Kidney (tissue), 14 donors: ENCODE data around the gene AXDND1. TPM values are rescaled to one million over a fixed set of nuclear protein-coding genes. Genes with fewer than 3 reads are reported as not detected.

Experiments
- DNase-seq, 5 donors: peaks; one replicate each; pipeline ENCODE4 v3.0.0-alpha.2; 2013 to 2020
- FAIRE-seq: peaks from 2 replicates; lab custom pipeline; 2012; peaks lifted over from hg19 to GRCh38; lab: Jason Lieb, UNC
- H3K27ac ChIP-seq, 2 donors: one replicate each; pipeline ENCODE4 v1.7.0; 2013; ENCODE audit warnings: low read depth in 2 of 2, low read length in 2 of 2, inconsistent platforms in 1 of 2
- H3K27me3 ChIP-seq: one replicate; pipeline ENCODE4 v1.7.1; 2013; ENCODE audit warnings: low read length, inconsistent platforms; ENCODE audit not compliant: control insufficient read depth, insufficient read depth
- H3K36me3 ChIP-seq, 3 donors: one replicate each; pipeline versions ENCODE4 v1.7.0 to v1.7.1; 2013; ENCODE audit warnings: low read length in 3 of 3, control low read depth in 1 of 3, inconsistent platforms in 1 of 3; ENCODE audit not compliant: insufficient read depth in 3 of 3, control insufficient read depth in 2 of 3
- H3K4me1 ChIP-seq, 3 donors: one replicate each; pipeline versions ENCODE4 v1.7.0 to v1.7.1; 2013; ENCODE audit warnings: low read length in 3 of 3, inconsistent platforms in 1 of 3, low read depth in 1 of 3; ENCODE audit not compliant: control insufficient read depth in 2 of 3, insufficient read depth in 2 of 3
- H3K4me3 ChIP-seq, 3 donors: one replicate each; pipeline versions ENCODE4 v1.7.0 to v1.8.1; 2013; ENCODE audit warnings: low read length in 3 of 3, control low read depth in 1 of 3, inconsistent platforms in 1 of 3
- H3K9ac ChIP-seq, 3 donors: one replicate each; pipeline versions ENCODE4 v1.7.0 to v1.7.1; 2013; ENCODE audit warnings: low read length in 3 of 3, control low read depth in 1 of 3, inconsistent platforms in 1 of 3
- H3K9me3 ChIP-seq, 3 donors: one replicate each; pipeline versions ENCODE4 v1.7.0 to v1.7.1; 2013; ENCODE audit warnings: low read length in 3 of 3, control low read depth in 1 of 3, inconsistent platforms in 1 of 3; ENCODE audit not compliant: control insufficient read depth in 2 of 3, insufficient read depth in 1 of 3
- CTCF ChIP-seq: IDR thresholded peaks from 3 replicates; pipeline ENCODE4 v1.5.1; 2012; ENCODE audit warnings: mild to moderate bottlenecking, moderate library complexity, borderline replicate concordance; ENCODE audit not compliant: insufficient read depth; ENCODE audit errors: extremely low read depth
- intact Hi-C: fragments of 100-400 bp; cut with DNase I; formaldehyde crosslinking; loops from one replicate; pipeline ENCODE4 v1.11.1; 2022
- polyA plus RNA-seq: library from polyadenylated mRNA; stranded (reverse); fragments of 350-450 nt; fragmentation: Illumina TruSeq; extraction: RNeasy Lipid Tissue Mini Kit (QIAGEN cat#74804); gene quantifications from one replicate; pipeline ENCODE4 v1.2.3, GENCODE V29; 2014; ENCODE audit warnings: low read depth, low replicate concordance; ENCODE audit not compliant: insufficient read depth
- total RNA-seq: library from RNA; stranded (reverse); fragmentation: NEBNext Ultra II Directional; extraction: Animal tissue kit (Norgen Biotek cat#: 25700); gene quantifications from one replicate; pipeline ENCODE4 v1.2.1, GENCODE V29; 2021
- donor health status: control.
- donor health status: control.
- donor health status: control.
- donor health status: control.
- donor health status: control.
- donor health status: DM: yes; HTN: yes; CAD: no.
- donor health status: Normal renal cell carcinoma (clear cell type).

Gene AXDND1
- total and polyA plus RNA-seq, 2 donors from 2014 or later, result 0.57 TPM; not detected in 1

GRCh38 chr1:179506199-179506598, 140.4 kb downstream of the AXDND1 start:
- intact Hi-C loops, result no loop called here
- Histone ChIP-seq H3K4me3 (no peak overlapping the region), H3K4me1 (no peaks in the 10 kb centered on the region), H3K36me3 (no peaks in the 10 kb centered on the region), H3K27me3 (no peaks in the 10 kb centered on the region), H3K9ac (no peak overlapping the region), H3K27ac (no peak overlapping the region), H3K9me3 (no peaks in the 10 kb centered on the region)
- FAIRE-seq (no peak), DNase-seq (no peak)
- no peak for TF ChIP-seq CTCF

- Histone ChIP-seq H3K27ac (no peak overlapping the region), H3K36me3 (no peaks in the 10 kb centered on the region), H3K9ac (no peak overlapping the region), H3K4me3 (no peak overlapping the region), H3K27me3 (no peaks in the 10 kb centered on the region), H3K9me3 (no peaks in the 10 kb centered on the region), H3K4me1 (no peaks in the 10 kb centered on the region)
- FAIRE-seq, result no peak
- intact Hi-C loops, result no loop called here
- no peak for DNase-seq
- no peak for TF ChIP-seq CTCF
Measured at GRCh38 chr1:179509384-179509783, 143.6 kb downstream of the AXDND1 start.

GRCh38 chr1:179510038-179510437, 144.3 kb downstream of the AXDND1 start:
- TF ChIP-seq CTCF, result no peak
- Histone ChIP-seq H3K9me3 (no peaks in the 10 kb centered on the region), H3K27ac (no peak overlapping the region), H3K4me1 (no peaks in the 10 kb centered on the region), H3K9ac (no peak overlapping the region), H3K4me3 (no peak overlapping the region), H3K27me3 (no peaks in the 10 kb centered on the region), H3K36me3 (no peaks in the 10 kb centered on the region)
- intact Hi-C loops, result no loop called here
- FAIRE-seq, result no peak
- DNase-seq, result no peak
